IPS-11a (cell line): ENCODE data around the gene SKAP1.
"Not testable (repeated sequence)": the region's sequence is repeated elsewhere in the genome, so short reads cannot be mapped to it uniquely, and the experiment has no call there.

ENCODE experiments used
- H3K4me3 ChIP-seq: one replicate; pipeline ENCODE4 v1.5.1; 2013; ENCODE audit warnings: low read depth, low read length, control low read depth

The SKAP1 gene

GRCh38 chr17:48416971-48417370, 13.0 kb downstream of the SKAP1 start:
- no peak overlapping the region for H3K4me3 ChIP-seq

DNA sequence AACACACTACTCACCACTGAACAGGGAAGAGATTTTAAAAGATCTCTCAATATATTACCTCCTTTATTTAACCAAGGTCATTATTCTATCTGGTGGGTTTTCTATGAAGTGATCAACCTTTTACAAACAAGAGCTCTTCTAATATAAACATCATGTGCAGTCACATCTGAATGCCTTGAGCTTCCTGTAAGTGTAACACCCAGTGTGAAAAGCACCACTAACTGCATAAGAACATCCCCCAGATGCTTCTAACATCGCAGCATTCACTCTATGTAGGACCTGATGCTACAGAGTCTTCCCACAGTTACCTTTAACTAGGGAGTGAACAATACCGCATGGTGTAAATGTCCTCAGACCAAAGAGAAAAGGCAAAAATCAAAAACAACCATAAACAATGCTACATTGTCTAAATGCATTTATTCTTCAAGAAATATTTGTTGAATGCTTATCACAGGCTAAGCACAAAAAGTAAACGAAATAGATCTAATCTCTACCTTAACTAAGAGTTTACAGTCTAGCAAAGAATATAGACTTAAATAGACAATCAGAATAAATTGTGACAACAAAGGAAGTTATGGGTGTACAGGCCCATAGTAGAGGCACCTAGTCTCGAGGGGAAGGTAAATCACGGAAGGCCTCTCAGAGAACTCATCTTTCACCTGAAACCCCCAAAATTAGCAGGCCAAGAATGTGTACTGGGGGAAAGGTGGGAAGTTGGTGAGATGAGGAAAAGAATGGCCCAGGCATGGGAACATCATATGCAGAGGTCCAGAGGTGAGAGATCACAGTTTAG, 16.2 kb downstream of the SKAP1 start:
- no peak overlapping the region for H3K4me3 ChIP-seq

DNA sequence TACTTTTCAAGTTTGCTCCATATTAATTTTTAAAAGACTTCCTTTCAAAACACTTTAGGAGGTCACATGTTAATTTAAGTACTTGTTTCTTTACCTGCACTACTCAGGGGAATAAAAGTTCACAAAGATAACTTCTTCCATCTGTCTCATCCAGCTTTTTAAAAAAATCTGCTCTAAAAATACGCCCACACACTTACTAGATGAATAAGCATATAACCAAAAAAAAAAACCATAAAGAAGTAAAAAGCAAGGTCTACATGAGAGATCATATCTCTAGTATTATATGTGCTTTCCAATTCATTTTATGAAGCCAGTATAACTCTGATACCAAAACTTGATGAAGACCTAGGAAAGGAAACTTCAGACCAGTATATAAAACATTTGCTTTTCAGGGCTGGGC, 17.2 kb downstream of the SKAP1 start:
- no peak overlapping the region for H3K4me3 ChIP-seq

- not testable (repeated sequence) for H3K4me3 ChIP-seq
Observed at GRCh38 chr17:48410821-48411220, 19.2 kb downstream of the SKAP1 start.

DNA sequence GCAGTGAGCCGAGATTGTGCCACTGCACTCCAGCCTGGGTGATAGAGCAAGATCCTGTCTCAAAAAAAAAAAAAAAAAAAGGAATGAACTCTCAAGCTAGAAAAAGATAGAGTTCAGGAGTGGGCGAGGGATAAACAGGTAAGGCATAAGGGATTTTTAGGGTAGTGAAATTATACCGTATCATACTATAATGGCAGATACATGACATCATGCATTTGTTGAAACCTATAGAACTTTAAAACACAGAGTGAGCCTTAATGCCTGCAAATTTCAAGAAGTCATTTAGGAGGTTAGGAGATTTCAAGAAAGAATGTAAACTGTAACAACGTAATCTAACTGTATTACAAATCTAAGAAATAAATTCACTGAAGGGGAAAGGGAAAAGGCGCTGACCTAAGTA, 20.4 kb downstream of the SKAP1 start:
- H3K4me3 ChIP-seq = no peak overlapping the region

DNA sequence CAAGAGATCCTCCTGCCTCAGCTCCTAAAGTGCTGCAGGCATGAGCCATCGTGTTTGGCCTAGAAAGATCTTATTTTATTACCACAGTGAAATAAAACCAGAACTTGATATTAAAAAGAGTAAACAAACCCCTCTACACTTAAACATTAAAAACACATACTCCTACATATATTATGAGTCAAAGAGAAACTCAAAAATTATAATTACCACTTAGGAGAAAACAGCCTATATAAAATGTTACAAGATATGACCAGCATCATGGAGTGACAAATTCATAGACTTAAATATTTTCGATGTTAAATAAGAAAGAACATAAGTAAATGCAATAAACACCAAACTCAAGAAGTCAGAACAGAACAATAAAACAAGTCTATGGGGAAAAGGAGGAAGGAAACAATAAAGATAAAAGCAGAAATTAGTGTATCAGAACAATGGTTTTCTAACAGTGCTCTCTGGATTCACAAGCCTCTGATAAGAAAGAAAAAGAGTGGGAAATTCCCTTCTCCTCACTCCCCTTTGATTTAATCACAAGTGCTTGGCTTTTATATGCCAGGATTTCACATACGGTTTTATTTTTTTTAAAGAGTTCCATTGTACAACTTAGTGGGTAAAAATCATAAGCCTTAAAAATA, 23.0 kb downstream of the SKAP1 start:
- no peak overlapping the region for H3K4me3 ChIP-seq

GRCh38 chr17:48394821-48395220, 35.2 kb downstream of the SKAP1 start:
- no peak overlapping the region for H3K4me3 ChIP-seq

- no peak overlapping the region for H3K4me3 ChIP-seq
Observed at GRCh38 chr17:48393283-48393682, 36.7 kb downstream of the SKAP1 start.

- no peak overlapping the region for H3K4me3 ChIP-seq
Observed at GRCh38 chr17:48392857-48393256, 37.2 kb downstream of the SKAP1 start.

DNA sequence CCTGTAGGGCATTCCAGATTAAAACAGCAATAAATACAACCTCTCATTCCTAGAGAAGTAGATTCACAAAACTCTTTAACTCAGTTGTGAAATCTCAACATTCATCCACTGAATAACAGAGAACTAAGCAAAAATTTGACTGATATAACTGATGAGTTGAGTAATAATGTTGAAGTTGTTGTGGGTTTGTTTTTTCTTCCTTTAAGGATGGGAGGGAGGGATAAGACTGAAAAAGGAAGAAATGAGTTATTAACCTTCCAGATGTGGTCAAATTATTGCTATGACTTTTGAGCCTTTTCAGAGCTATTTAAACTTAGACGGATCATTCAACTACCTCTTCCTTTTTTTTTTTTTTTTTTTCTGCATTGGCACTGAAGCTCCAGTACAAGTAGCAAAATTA, 38.6 kb downstream of the SKAP1 start:
- no peak overlapping the region for H3K4me3 ChIP-seq

DNA sequence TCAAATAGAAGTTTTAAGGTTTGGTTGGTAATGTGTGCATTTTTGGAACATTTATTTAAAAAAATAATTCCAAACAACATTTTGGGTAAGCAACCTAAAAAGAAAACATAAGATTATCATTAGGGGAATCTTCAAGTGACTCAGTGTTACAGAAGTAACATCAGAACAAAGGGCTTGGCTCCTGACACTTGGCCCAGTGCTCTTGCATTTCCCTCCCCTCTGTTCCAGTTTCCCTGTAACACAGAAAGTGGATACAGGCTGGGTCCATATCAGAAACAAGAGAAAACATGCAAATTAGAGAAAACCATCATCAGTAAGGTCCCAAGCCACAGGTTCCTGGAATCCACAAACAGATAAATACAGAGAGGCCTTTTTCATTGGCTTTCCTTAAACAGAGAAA, 40.1 kb downstream of the SKAP1 start:
- no peak overlapping the region for H3K4me3 ChIP-seq

DNA sequence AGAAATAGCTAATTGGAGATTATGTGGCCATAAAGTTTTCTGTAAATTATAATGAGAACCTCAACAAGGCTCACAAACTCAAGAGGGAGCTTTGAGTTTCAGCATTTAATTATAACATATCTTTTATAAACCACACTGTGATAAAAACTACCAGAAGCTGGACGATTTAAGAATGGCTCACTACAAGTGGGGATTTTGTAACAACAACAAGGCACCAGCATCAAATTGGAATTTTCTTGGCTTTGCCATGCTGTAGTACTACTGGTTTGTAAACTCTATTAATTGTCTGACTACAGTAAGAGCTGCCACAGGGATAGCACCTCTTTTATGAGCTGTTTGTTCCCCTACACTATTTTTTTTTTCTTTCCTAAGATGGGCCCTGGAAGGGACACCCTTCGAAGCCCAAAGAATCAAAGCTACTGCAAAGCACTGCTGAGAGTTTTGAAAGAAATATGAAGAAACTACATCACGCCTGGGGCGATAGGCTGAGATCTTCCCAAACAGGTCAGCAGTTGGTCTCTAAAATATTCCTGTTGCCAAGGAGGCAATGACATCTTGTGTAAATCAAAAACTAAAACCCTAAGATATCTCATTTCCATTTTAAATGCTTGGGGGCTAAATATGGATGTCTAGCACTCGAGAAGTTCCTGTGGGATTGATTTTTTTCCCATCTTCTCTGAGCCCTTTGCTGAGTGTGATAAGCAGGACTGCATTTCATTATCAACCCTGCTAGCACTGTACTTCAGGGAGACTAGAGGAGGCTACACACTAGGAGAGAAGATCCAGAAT, 40.9 kb downstream of the SKAP1 start:
- no peak overlapping the region for H3K4me3 ChIP-seq

DNA sequence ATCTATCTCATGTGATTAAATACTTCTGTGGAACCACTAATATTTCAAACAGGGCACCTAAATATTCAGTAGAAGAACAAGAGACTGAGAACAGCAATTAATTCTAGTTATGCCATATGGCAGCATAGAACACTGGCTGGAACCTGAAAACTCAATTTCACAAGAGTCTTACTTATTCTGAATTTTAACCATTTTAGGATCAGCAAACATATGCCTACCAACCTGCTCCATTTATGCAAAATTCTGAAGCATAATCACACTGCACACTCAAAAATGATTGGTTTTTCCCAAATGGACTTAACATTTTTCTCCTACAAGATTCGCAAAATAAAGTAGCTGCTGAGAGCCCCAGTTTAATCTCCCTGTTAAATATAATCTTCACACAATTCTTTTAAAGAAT, 43.2 kb downstream of the SKAP1 start:
- H3K4me3 ChIP-seq = no peak overlapping the region

DNA sequence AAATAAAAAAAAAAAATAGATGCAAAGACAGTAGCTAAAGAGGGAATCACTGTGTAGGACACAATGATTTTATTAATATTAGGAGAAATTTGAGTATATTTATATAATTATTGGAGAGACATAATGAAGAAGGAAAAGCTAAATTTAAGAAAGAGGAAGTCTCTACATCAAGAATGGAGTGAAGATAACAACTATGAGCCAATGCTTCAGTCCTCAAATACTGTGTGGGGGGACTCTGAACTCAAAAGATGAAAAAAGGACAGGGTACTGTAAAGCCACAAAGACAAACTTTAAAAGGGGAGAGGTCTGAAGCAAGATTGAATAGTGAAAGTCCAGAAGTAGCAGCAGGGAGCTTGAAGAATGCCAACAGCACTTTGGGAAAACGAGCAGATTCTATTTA, 44.7 kb downstream of the SKAP1 start:
- H3K4me3 ChIP-seq = no peak overlapping the region

- no peak overlapping the region for H3K4me3 ChIP-seq
Observed at GRCh38 chr17:48384164-48384563, 45.9 kb downstream of the SKAP1 start.

DNA sequence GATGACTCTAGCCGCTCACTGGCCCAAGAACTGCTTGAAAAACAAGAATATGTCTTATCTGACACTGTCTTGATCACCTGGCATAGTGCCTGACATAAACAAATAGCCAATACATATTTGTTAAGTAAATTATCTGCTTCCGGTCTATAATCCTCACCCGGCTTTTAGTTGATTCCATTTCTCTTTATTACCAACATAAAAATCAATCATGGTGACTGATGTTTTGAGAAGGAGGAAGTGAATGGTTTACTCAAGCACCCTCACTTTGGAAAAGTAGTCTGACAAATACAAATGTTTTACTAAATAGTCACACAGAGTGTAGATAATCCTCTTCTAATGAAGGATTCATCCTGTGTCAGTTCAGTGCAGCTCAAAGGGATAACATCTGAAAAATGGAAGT, 47.0 kb downstream of the SKAP1 start:
- no peak overlapping the region for H3K4me3 ChIP-seq

DNA sequence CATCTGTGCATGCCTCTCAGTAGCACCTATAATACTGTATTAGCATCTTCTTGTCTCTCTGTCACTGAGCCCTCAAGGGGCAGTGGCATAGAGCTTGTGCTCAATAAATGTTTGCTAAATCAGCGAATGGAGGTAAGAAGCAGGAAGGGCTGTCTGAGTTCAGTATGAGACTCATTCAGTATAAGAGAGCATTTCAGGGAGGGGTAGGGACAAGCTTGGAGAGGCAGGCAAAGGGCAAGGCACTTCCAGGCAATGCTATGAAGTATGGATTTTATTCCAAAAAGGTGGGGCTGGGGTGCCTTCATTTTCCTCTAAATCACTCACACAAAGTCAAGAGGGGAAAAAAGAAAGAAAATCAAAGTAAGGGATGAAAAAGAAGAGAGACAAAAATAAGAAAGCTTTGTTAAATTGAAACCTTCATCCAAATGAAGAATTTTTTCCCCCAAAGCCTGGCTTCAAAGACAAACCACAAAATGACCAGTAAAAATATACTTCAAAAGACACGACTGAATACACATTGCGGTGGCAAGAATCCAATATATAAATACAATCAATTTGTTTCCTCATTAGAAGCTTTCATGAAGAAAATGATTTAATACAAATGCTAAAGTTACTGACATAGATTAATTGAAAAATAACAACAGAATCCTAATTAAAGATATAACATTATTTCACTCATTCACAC, 51.2 kb downstream of the SKAP1 start:
- H3K4me3 ChIP-seq = no peak overlapping the region

GRCh38 chr17:48378238-48378637, 51.8 kb downstream of the SKAP1 start:
- no peak overlapping the region for H3K4me3 ChIP-seq

DNA sequence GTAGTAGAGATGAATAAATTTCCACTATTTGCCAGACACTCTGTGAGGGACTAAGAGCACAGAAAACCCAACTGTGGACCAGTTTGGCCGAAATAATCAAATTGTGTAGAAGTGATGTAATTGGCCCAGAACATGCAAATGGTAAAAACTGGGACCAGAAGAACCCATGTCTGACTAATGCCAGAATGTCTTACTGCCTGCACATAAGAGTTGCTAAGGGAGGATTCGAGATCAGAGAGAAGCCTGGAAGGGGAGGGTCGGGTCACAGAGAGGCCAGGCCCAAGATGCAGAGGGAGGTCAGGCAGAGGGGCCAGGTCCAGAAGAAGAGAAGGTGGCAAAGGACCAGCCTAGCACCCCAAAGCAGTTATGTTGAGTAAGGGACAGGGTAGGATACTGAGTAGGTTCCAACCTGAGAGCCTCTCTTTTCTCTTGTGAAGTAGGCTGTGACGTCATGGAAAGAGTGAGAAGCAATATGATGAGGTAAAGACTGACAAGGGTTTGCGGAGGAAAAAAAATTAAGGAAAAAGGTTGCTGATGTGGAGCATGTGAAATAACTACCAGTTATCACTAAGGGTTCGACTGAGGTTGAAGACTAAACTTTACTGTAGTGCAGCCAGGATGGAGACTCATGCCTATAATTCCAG, 53.2 kb downstream of the SKAP1 start:
- no peak overlapping the region for H3K4me3 ChIP-seq

GRCh38 chr17:48375356-48375755, 54.7 kb downstream of the SKAP1 start:
- no peak overlapping the region for H3K4me3 ChIP-seq
